OCI-LY1 (cell line): ENCODE data around the gene TTLL11.

ENCODE experiments used
- CTCF ChIP-seq: fragments of 200-600 bp; sonication (generic), shearing (Covaris generic); IDR thresholded peaks from 2 replicates; pipeline ENCODE4 v1.5.1; 2017; ENCODE audit warnings: mild to moderate bottlenecking, antibody characterized with exemption, low read length, moderate library complexity, mixed read lengths
- EZH2 ChIP-seq: fragments of 200-600 bp; sonication (generic), shearing (Covaris generic); IDR thresholded peaks from 2 replicates; pipeline ENCODE4 v1.8.0; 2017; ENCODE audit warnings: borderline replicate concordance, mixed run types, mild to moderate bottlenecking, antibody characterized with exemption, low read length, moderate library complexity, mixed read lengths

DNA sequence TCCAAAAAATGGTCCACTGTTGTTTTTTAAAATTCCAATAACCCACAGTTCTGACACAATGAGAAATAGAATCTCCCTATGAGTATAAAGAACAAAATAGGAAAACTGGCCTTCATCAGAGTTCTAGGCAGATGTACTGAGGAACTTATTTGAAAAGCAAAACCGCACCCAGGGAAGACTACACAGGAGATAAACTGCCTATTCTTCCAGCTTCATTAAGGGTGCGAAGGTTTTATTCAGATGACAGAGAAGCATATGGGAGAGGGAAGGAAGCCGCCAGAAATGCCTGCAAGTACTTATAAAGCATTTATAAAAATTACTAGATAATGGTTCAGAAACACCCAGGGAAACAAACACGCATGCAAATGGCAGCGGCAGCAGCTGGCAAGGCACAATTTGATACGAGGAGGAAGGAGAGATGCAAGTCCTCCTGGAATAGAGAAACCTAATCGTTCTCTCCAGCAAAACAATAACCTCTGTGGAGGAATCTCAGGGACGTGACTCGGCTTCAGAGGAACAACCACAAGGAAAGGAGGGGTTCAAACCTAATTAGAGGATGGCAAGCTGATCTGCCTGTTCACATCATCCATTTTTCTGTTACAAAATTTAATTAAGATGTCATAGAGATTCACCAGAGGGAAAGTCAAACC, 9.0 kb downstream of the TTLL11 start:
- TF ChIP-seq CTCF (no peak), EZH2 (no peak)
